Chondrocyte (in vitro differentiated cells): ENCODE data around the gene RARB. TPM values are rescaled to one million over a fixed set of nuclear protein-coding genes. Genes with fewer than 3 reads are reported as not detected.

Source experiments
- DNase-seq: peaks from one replicate; pipeline ENCODE4 v3.0.0; 2021; ENCODE audit warnings: mixed read lengths, low spot score
- H3K27ac Mint-ChIP-seq: one replicate; pipeline ENCODE4 v1.8.0; 2021; ENCODE audit warnings: mild to moderate bottlenecking, moderate library complexity, mixed read lengths; ENCODE audit not compliant: unreplicated experiment
- H3K27me3 Mint-ChIP-seq: 2 replicates; pipeline ENCODE4 v1.8.0; 2021; ENCODE audit warnings: low read depth, mixed read lengths
- H3K36me3 Mint-ChIP-seq: 2 replicates; pipeline ENCODE4 v1.8.0; 2021; ENCODE audit warnings: low read depth, mixed read lengths
- H3K4me1 Mint-ChIP-seq: 2 replicates; pipeline ENCODE4 v1.8.0; 2021; ENCODE audit warnings: low read depth, mild to moderate bottlenecking, mixed read lengths
- H3K4me3 Mint-ChIP-seq: one replicate; pipeline ENCODE4 v1.8.0; 2021; ENCODE audit warnings: mild to moderate bottlenecking, moderate library complexity, mixed read lengths; ENCODE audit not compliant: unreplicated experiment
- H3K9me3 Mint-ChIP-seq: 2 replicates; pipeline ENCODE4 v1.8.0; 2021; ENCODE audit warnings: low read depth, mixed read lengths
- total RNA-seq: library from RNA; stranded (reverse); gene quantifications from 3 replicates; pipeline ENCODE4 v1.2.1, GENCODE V29; 2021
- TF ChIP-seq, protein P1 (sequence below): fragments of 200-600 bp; sonication (generic); IDR thresholded peaks from 2 replicates; pipeline ENCODE4 v1.5.0; 2021; ENCODE audit warnings: antibody characterized with exemption, mild to moderate bottlenecking, moderate library complexity

Gene RARB
- total RNA-seq, 1 donor from 2014 or later: 5.9 TPM

GRCh38 chr3:25633919-25634318, 205.9 kb downstream of the RARB start:
- peaks cover 24% of the 10 kb centered on the region for H3K36me3 Mint-ChIP-seq
- peaks cover 37% of the 10 kb centered on the region for H3K4me1 Mint-ChIP-seq
- no peaks in the 10 kb centered on the region for H3K9me3 Mint-ChIP-seq
- no peak overlapping the region for H3K27ac Mint-ChIP-seq
- H3K4me3 Mint-ChIP-seq: no peak overlapping the region
- no peaks in the 10 kb centered on the region for H3K27me3 Mint-ChIP-seq
- DNase-seq: no peak
- TF ChIP-seq, protein P1, sequence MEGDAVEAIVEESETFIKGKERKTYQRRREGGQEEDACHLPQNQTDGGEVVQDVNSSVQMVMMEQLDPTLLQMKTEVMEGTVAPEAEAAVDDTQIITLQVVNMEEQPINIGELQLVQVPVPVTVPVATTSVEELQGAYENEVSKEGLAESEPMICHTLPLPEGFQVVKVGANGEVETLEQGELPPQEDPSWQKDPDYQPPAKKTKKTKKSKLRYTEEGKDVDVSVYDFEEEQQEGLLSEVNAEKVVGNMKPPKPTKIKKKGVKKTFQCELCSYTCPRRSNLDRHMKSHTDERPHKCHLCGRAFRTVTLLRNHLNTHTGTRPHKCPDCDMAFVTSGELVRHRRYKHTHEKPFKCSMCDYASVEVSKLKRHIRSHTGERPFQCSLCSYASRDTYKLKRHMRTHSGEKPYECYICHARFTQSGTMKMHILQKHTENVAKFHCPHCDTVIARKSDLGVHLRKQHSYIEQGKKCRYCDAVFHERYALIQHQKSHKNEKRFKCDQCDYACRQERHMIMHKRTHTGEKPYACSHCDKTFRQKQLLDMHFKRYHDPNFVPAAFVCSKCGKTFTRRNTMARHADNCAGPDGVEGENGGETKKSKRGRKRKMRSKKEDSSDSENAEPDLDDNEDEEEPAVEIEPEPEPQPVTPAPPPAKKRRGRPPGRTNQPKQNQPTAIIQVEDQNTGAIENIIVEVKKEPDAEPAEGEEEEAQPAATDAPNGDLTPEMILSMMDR: no peak

- TF ChIP-seq, protein P1: no peak
- H3K4me3 Mint-ChIP-seq: no peak overlapping the region
- no peaks in the 10 kb centered on the region for H3K9me3 Mint-ChIP-seq
- no peak for DNase-seq
- H3K27ac Mint-ChIP-seq: no peak overlapping the region
- no peaks in the 10 kb centered on the region for H3K27me3 Mint-ChIP-seq
- H3K4me1 Mint-ChIP-seq: peaks cover 37% of the 10 kb centered on the region
- peaks cover 20% of the 10 kb centered on the region for H3K36me3 Mint-ChIP-seq
Measured at GRCh38 chr3:25635038-25635437, 207.0 kb downstream of the RARB start.

Other genes with a start within 250 kb of the RARB start
- gene TOP2B, start 236.6 kb downstream of the RARB start, total RNA-seq: 73.2 to 107 TPM (median 80.9 TPM) in 3 replicates